ENCODE measurements around the gene RAD9A. TPM values are rescaled to one million over a fixed set of nuclear protein-coding genes. Genes with fewer than 3 reads are reported as not detected.

Gene RAD9A
- total and polyA plus RNA-seq, 3 experiments from 2014 or later: 9.4 to 38.8 (median 36.8) TPM

DNA sequence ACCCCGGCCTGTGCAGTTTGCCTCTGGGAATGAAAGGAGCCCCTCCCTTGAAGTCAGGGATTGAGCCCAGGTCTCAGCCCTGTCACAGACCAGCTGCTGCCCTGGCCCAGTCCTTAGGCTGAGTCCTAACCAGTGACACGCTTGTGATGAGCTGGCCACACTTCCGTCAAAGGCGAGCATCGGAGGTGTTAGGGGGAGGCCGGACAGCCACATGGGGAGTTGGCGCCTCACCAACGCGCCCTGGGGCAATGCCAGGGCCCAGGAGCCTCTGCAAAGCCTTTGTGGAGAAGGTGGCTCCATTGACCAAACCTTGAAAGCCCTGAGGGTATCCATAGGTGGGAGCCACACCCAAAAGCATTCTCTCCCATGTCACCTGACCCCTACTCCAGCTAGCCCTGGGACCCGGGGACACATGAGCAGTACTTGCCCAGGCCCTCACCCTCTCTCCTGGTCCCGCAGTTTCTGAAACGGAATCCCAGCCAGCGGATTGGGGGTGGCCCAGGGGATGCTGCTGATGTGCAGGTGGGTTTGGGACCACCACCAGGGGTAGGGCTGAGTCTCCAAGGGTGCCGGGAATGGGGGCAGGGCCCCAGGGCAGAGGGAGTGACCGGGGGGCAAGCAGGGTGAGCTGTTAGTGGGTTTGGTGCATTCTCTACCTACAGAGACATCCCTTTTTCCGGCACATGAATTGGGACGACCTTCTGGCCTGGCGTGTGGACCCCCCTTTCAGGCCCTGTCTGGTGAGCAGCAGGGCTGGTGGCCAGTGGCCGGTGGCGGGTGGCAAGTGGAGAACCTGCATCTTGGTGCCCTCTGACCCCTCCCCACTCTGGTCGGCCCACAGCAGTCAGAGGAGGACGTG lies 42.0 kb downstream of the RAD9A start:
- no peaks in the 10 kb centered on the region for H3K9me3 ChIP-seq (ENCODE audit: low read length)
- peak overlapping the region; percentile 31 for H3K27ac ChIP-seq (ENCODE audit: low read depth, low read length)
- H3K36me3 ChIP-seq (ENCODE audit: insufficient read depth, low read length): peaks cover 25% of the 10 kb centered on the region
- peaks cover 61% of the 10 kb centered on the region for H3K4me1 ChIP-seq (ENCODE audit: insufficient read depth, low read length)
- peak overlapping the region; percentile 61 to 99 (median 97) for H3K4me3 Mint-ChIP-seq
- H3K27ac Mint-ChIP-seq: peak overlapping the region; percentile 71 to 98 (median 86)
- DNase-seq: peak in 2 of 5 donors; percentile 21 to 30
- peaks cover 0 to 63% (median 6%) of the 10 kb centered on the region in 3 donors for H3K36me3 Mint-ChIP-seq
- peaks cover 32 to 79% (median 37%) of the 10 kb centered on the region in 3 donors for H3K4me1 Mint-ChIP-seq
- ChIA-PET CTCF (interaction anchor here (0.9 to 4.5 kb wide), 6 partner anchors 21 to 71 kb away, joined by 3 to 23 read pairs (median 4); partner anchors contain the start of genes PPP1CA, RAD9A and TBC1D10C), POLR2A (interaction anchor here (0.6 to 10.1 kb wide), 10 partner anchors 9 to 58 kb away, joined by 3 to 203 read pairs (median 4); partner anchors contain the start of genes CORO1B, PPP1CA and TBC1D10C)
- H3K27me3 ChIP-seq (ENCODE audit: insufficient read depth, low read length, poor library complexity, severe bottlenecking): no peaks in the 10 kb centered on the region
- peak overlapping the region; percentile 95 for H3K4me3 ChIP-seq (ENCODE audit: low read length)
- H3K9me3 Mint-ChIP-seq: no peaks in the 10 kb centered on the region
- H3K27me3 Mint-ChIP-seq: no peaks in the 10 kb centered on the region

DNA sequence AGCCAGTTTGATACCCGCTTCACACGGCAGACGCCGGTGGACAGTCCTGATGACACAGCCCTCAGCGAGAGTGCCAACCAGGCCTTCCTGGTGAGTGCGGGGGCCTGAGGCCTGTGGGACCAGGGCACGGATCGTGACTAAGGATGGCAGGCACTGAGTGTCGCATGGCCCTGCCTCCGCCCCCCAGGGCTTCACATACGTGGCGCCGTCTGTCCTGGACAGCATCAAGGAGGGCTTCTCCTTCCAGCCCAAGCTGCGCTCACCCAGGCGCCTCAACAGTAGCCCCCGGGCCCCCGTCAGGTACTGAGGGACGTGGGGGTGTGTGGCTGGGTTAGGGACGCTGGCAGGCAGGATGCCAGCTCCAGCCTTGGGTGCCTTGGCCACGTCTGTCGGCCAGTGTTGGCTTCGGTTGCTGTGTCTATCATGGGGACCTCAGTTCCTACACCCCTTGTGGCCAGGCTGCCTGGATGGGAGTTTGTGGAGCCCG lies 42.7 kb downstream of the RAD9A start:
- Histone ChIP-seq H3K27me3 (ENCODE audit: insufficient read depth, low read length, poor library complexity, severe bottlenecking) (no peaks in the 10 kb centered on the region), H3K9me3 (ENCODE audit: low read length) (no peaks in the 10 kb centered on the region), H3K27ac (ENCODE audit: low read depth, low read length) (peak overlapping the region; percentile 31), H3K36me3 (ENCODE audit: insufficient read depth, low read length) (peaks cover 25% of the 10 kb centered on the region), H3K4me1 (ENCODE audit: insufficient read depth, low read length) (peaks cover 61% of the 10 kb centered on the region), H3K4me3 (ENCODE audit: low read length) (peak overlapping the region; percentile 95)
- H3K4me1 Mint-ChIP-seq: peaks cover 38 to 79% (median 41%) of the 10 kb centered on the region in 3 donors
- ChIA-PET CTCF (interaction anchor here (1.5 to 4.5 kb wide), 3 partner anchors 31 to 35 kb away, joined by 3 to 23 read pairs (median 4); partner anchors contain the start of genes PPP1CA and TBC1D10C), POLR2A (interaction anchor here (0.6 to 10.1 kb wide), 9 partner anchors 9 to 49 kb away, joined by 3 to 203 read pairs (median 4); partner anchors contain the start of genes CORO1B, PPP1CA, RAD9A and TBC1D10C)
- no peaks in the 10 kb centered on the region for H3K9me3 Mint-ChIP-seq
- peaks cover 0 to under 1% of the 10 kb centered on the region in 2 donors for H3K27me3 Mint-ChIP-seq
- peaks cover 0 to 62% (median 6%) of the 10 kb centered on the region in 3 donors for H3K36me3 Mint-ChIP-seq
- peak overlapping the region; percentile 61 to 99 (median 97) for H3K4me3 Mint-ChIP-seq
- peak overlapping the region; percentile 71 to 98 (median 86) for H3K27ac Mint-ChIP-seq
- peak in 3 of 5 donors; percentile 23 to 49 (median 26) for DNase-seq

DNA sequence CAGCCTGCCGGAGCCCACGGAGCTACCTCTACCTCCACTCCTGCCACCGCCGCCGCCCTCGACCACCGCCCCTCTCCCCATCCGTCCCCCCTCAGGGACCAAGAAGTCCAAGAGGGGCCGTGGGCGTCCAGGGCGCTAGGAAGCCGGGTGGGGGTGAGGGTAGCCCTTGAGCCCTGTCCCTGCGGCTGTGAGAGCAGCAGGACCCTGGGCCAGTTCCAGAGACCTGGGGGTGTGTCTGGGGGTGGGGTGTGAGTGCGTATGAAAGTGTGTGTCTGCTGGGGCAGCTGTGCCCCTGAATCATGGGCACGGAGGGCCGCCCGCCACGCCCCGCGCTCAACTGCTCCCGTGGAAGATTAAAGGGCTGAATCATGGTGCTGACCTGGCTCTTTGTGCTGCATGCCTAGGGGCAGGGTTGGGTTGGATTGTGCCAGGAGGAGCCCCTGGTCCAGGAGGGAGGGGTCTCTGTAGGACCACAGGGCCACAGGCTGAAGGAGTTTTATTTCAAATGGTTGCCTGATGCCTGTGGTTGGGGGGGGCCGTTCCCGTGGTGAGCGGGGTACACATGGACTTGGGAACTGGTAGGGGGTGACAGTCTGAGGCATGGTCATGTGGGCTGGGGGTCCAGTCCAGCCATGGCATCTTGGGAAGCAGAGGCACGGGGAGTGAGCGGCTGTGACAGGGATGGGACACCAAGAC lies 43.4 kb downstream of the RAD9A start:
- DNase-seq: peak in 3 of 5 donors; percentile 11 to 34 (median 23)
- Mint-ChIP-seq H3K9me3 (no peaks in the 10 kb centered on the region), H3K27me3 (peaks cover 0 to 1% of the 10 kb centered on the region in 2 donors), H3K27ac (peak overlapping the region; percentile 86 to 98 (median 94)), H3K36me3 (peaks cover 0 to 61% (median 6%) of the 10 kb centered on the region in 3 donors), H3K4me3 (peak overlapping the region; percentile 96 to 99 (median 98)), H3K4me1 (peaks cover 46 to 81% (median 48%) of the 10 kb centered on the region in 3 donors)
- POLR2A ChIA-PET: interaction anchor here (0.9 to 10.1 kb wide), 13 partner anchors 15 to 49 kb away, joined by 4 to 203 read pairs (median 27); partner anchors contain the start of genes AIP, PPP1CA, RAD9A and TBC1D10C
- Histone ChIP-seq H3K27ac (ENCODE audit: low read depth, low read length) (peak overlapping the region; percentile 59), H3K4me1 (ENCODE audit: insufficient read depth, low read length) (peaks cover 63% of the 10 kb centered on the region), H3K9me3 (ENCODE audit: low read length) (no peaks in the 10 kb centered on the region), H3K4me3 (ENCODE audit: low read length) (peak overlapping the region; percentile 95), H3K36me3 (ENCODE audit: insufficient read depth, low read length) (peaks cover 25% of the 10 kb centered on the region), H3K27me3 (ENCODE audit: insufficient read depth, low read length, poor library complexity, severe bottlenecking) (no peaks in the 10 kb centered on the region)
- CTCF ChIA-PET: interaction anchor here (0.8 to 4.5 kb wide), 4 partner anchors 27 to 34 kb away, joined by 3 to 23 read pairs (median 5); partner anchors contain the start of genes PPP1CA and TBC1D10C

DNA sequence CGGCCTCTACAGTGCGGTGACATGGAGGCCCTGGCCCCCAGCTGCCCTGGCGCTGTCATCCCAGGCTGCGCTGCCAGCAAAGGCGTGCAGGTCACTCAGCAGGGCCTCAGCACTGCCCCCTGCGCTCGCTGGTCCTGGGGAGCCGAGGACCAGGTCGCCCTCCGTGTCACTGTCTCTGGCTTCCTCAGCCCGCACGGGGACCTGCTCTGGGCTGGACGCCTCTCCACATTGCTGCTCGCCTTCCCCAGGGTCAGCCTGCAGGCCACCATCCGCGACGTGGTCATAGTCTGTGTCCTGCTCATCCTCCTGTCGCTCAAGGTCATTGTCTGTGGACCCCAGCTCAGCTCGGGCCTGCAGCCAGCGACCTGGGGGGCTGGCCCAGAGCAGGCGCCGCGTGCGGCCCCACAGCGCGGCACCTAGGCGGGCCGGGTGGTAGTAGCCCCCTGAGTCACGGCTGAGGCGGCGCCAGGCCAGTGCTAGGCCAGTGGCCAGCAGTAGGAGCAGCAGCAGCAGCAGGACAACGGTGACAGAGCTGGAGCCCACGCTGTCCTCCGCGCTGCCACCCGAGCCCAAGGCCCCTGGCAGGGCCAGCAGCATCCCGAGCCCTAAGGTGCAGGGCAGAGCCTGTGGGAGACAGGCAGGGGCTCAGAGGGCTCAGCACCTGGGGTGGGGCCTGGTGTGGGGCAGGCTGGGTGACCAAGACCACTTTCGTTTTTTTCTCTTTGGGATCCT lies 44.1 kb downstream of the RAD9A start:
- Mint-ChIP-seq H3K27ac (peak overlapping the region; percentile 88 to 97 (median 95)), H3K4me3 (peak overlapping the region; percentile 96 to 99 (median 98)), H3K27me3 (peaks cover 0 to 1% of the 10 kb centered on the region in 2 donors), H3K36me3 (peaks cover 0 to 57% (median 6%) of the 10 kb centered on the region in 3 donors), H3K9me3 (no peaks in the 10 kb centered on the region), H3K4me1 (peaks cover 52 to 83% (median 53%) of the 10 kb centered on the region in 3 donors)
- no peaks in the 10 kb centered on the region for H3K9me3 ChIP-seq (ENCODE audit: low read length)
- H3K36me3 ChIP-seq (ENCODE audit: insufficient read depth, low read length): peaks cover 25% of the 10 kb centered on the region
- H3K4me3 ChIP-seq (ENCODE audit: low read length): peak overlapping the region; percentile 95
- no peaks in the 10 kb centered on the region for H3K27me3 ChIP-seq (ENCODE audit: insufficient read depth, low read length, poor library complexity, severe bottlenecking)
- CTCF ChIA-PET: interaction anchor here (0.7 to 5.5 kb wide), 13 partner anchors 7 to 80 kb away, joined by 3 to 59 read pairs (median 6); partner anchors contain the start of genes AIP, PPP1CA, RAD9A and RPS6KB2
- peak overlapping the region; percentile 59 for H3K27ac ChIP-seq (ENCODE audit: low read depth, low read length)
- DNase-seq: peak in 1 of 5 donors; percentile 37
- POLR2A ChIA-PET: interaction anchor here (1.2 to 10.1 kb wide), 14 partner anchors 8 to 72 kb away, joined by 5 to 203 read pairs (median 28); partner anchors contain the start of genes AIP, CDK2AP2, GPR152 and PITPNM1
- H3K4me1 ChIP-seq (ENCODE audit: insufficient read depth, low read length): peaks cover 70% of the 10 kb centered on the region

DNA sequence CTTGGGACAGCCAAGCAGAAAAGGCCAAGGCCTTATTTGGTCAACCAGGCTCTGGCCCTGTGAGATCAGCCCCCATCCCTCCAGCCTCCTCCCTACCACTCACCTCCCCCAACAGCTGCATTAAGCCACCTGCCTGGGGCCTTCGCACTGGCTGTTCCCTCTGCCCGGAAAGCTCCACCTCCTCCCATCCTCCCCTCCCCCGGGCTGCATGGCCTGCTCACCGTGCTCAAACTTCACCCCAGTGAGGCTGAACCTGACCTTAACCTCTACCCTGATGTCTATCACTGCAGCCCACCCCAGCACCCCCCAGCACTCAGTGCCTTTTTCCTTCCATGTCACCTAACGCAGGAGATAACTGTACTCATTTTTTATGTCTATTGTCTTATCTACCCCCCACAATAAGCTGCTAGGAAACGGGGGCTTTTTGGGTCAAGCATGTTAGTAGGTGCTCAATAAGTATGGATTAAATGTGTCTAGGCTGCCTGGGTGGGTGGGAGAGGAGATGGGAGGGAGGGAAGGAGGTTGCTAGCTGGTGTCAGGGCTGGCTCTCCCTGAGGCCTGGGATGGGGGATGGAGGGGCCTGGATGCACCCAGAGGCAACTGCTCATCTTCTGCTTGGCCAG lies 44.8 kb downstream of the RAD9A start:
- peaks cover 73% of the 10 kb centered on the region for H3K4me1 ChIP-seq (ENCODE audit: insufficient read depth, low read length)
- H3K27me3 ChIP-seq (ENCODE audit: insufficient read depth, low read length, poor library complexity, severe bottlenecking): no peaks in the 10 kb centered on the region
- peak overlapping the region; percentile 95 for H3K4me3 ChIP-seq (ENCODE audit: low read length)
- no peaks in the 10 kb centered on the region for H3K9me3 Mint-ChIP-seq
- peaks cover 0 to 53% (median 6%) of the 10 kb centered on the region in 3 donors for H3K36me3 Mint-ChIP-seq
- peak; percentile 44 to 77 (median 48) for DNase-seq
- peaks cover 0 to 1% of the 10 kb centered on the region in 2 donors for H3K27me3 Mint-ChIP-seq
- peak overlapping the region; percentile 96 to 99 (median 98) for H3K4me3 Mint-ChIP-seq
- H3K9me3 ChIP-seq (ENCODE audit: low read length): no peaks in the 10 kb centered on the region
- H3K27ac Mint-ChIP-seq: peak overlapping the region; percentile 69 to 97 (median 94)
- peaks cover 51 to 83% (median 56%) of the 10 kb centered on the region in 3 donors for H3K4me1 Mint-ChIP-seq
- peaks cover 23% of the 10 kb centered on the region for H3K36me3 ChIP-seq (ENCODE audit: insufficient read depth, low read length)
- H3K27ac ChIP-seq (ENCODE audit: low read depth, low read length): peak overlapping the region; percentile 59
- POLR2A ChIA-PET: interaction anchor here (1.2 to 10.1 kb wide), 21 partner anchors 9 to 165 kb away, joined by 3 to 203 read pairs (median 17); partner anchors contain the start of genes AIP, CARNS1, CDK2AP2 and GPR152
- CTCF ChIA-PET: interaction anchor here (0.7 to 5.5 kb wide), 21 partner anchors 8 to 85 kb away, joined by 3 to 59 read pairs (median 5); partner anchors contain the start of genes AIP, PPP1CA, RAD9A and RPS6KB2

DNA sequence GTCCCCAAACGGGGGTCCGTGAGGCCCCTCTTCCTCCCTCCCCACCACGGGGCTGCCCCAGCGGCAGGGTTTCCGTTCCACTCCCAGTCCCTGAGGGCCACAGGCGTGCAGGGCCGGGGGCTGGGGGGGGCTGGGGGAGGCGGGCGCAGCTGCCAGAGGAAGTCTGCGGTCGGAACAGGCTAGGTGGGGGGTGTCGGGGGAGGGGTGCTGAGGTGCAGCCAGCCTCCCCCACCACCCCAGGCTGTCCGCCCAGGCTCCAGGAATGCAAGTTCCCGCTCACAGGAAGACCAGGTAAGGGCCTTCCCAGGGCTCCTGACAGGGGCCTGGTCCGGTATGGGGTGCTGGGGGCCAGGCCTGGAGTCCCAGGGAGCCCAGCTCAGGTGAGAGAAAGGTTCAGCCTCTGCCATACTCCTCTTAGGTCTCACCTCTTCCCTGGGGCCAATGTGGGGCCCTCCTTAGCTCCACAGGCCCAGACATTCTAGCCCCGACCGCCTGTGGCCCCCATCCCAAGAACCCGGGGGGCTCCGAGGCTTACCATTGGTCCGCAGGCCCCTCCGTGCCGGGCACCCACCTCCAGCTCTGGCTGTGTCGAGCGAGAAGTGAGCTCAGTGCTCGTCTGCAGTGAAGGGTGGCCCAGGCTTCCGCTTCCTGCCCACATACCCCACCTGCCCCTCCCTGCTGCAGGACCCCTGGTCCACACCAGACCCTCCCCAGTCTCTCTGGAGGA lies 45.5 kb downstream of the RAD9A start, which contains the start of gene PTPRCAP:
Gene PTPRCAP, minus strand, starts transcription at position 601 of the 727 bp plus-strand sequence. Its CDS starts 63 bp downstream, at position 538.
- H3K4me1 ChIP-seq (ENCODE audit: insufficient read depth, low read length): peaks cover 66% of the 10 kb centered on the region
- ChIA-PET POLR2A (interaction anchor here (1.2 to 10.1 kb wide), 23 partner anchors 9 to 198 kb away, joined by 3 to 203 read pairs (median 15); partner anchors contain the start of genes AIP, CARNS1, CDK2AP2 and GPR152), CTCF (interaction anchor here (0.6 to 5.5 kb wide), 26 partner anchors 8 to 149 kb away, joined by 3 to 59 read pairs (median 5); partner anchors contain the start of genes AIP, CLCF1, POLD4 and PPP1CA)
- peaks cover 18% of the 10 kb centered on the region for H3K36me3 ChIP-seq (ENCODE audit: insufficient read depth, low read length)
- Mint-ChIP-seq H3K4me3 (peak within 1 kb of the TSS; percentile 96 to 99 (median 98)), H3K36me3 (peaks cover 0 to 46% (median 4%) of the 10 kb centered on the region in 3 donors), H3K27ac (peak within 1 kb of the TSS; percentile 69 to 97 (median 94)), H3K4me1 (peaks cover 49 to 82% (median 55%) of the 10 kb centered on the region in 3 donors), H3K9me3 (no peaks in the 10 kb centered on the region), H3K27me3 (peaks cover 0 to 1% of the 10 kb centered on the region in 2 donors)
- no peaks in the 10 kb centered on the region for H3K27me3 ChIP-seq (ENCODE audit: insufficient read depth, low read length, poor library complexity, severe bottlenecking)
- H3K9me3 ChIP-seq (ENCODE audit: low read length): no peaks in the 10 kb centered on the region
- H3K4me3 ChIP-seq (ENCODE audit: low read length): peak within 1 kb of the TSS; percentile 95
- DNase-seq: peak; percentile 73 to 91 (median 80)
- H3K27ac ChIP-seq (ENCODE audit: low read depth, low read length): peak within 1 kb of the TSS; percentile 79

Measured in CD8-positive, alpha-beta memory T cell (primary cell).